Hippocampal formation (tissue), 2 donors: ENCODE results near the gene DCD.

ENCODE experiments used
- DNase-seq, 2 donors: peaks; one replicate each; lab custom pipeline; 2025; lab: John Stamatoyannopoulos, UW

DCD gene

DNA sequence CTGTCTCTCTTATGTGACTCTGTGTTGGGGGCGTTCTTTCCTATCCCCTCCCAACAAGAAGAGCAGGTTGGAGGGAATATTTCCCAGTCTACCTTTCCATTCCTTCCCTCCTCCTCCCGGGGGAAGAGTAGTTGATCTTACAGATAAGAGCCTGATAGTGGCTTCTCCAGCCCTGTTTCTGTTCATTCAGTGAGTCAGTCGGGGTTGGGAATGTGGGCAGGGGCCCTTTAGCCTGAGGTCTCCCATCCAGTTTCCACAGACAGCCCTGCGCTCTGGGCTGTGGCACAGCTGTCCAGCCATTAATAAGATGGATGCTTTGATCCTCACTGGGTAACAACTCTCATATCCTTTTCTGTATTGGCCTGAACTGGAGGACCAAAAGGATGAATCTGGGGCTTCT is 41.6 kb downstream of the DCD start:
- DNase-seq = no peak

DNA sequence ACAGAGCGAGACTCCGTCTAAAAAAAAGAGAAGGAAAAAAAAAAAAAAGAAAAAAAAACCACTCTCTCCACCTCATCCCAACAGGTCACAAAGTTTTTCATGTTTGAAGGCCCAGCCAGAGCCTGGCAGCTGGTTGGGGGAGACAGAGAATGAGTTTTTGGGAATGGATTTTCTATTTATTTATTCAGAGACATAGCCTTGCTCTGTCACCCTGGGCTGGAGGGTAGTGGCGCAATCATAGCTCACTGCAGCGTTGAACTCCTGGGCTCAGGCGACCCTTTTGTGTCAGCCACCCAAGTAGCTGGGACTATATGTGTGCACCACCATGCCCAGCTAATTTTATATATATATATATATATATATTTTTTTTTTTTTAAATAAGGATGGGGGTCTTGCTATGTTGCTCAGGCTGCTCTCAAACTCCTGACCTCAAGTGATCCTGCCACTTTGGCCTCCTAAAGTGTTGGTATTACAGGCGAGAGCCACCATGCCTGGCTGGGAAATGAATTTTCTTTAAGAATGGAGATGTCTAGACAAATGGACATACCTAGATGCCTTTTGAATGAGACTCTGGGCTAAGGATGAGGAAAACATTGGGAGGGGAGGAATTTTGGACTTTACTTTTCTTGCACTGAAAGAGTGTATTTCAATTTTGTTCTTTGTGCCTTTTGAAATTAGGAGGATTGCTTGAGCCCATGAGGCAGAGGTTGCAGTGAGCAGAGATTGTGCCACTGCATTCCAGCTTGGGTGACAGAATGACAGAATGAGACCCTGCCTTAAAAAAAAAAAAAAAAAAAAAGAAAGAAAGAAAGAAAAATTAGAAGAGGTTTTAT is 42.8 kb downstream of the DCD start:
- no peak for DNase-seq

DNA sequence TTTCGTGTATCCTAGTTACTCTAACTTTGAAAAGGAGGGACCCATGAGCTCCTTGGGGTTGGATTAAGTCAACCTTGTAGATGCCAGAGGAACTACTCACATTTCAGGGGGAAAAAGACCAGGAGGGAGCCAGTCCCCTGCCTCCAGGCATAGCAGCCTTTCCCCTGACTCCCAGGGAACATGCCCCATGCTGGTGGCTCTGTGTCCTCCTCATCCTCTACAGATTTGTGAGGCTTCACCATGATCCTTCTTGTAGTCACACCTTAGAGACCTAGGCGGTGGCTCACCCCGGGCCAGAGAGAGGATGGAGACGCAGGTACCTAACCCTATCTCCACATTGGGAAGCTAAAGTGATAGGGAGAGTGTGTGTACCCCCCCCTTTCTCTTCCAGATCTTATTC is 43.7 kb downstream of the DCD start:
- no peak for DNase-seq

DNA sequence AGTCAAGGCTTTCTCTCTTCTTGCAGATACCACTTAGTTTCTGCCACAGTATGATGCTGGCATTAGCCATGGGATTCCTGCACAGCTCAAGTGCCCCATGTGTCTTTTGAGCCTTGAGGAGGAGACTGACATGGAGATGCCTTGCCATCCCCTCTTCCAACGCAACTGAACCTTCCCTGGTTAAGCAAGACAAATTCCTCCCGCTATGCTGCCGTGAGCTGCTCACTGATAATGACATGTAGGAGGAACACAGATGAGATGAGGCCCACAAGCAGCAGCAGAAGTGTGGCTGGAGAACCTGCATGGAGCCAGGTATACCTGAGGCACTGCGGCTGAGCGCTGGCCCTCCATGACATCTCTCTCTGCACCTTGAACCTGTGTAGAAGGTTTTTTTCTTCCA is 44.3 kb downstream of the DCD start:
- DNase-seq = no peak

DNA sequence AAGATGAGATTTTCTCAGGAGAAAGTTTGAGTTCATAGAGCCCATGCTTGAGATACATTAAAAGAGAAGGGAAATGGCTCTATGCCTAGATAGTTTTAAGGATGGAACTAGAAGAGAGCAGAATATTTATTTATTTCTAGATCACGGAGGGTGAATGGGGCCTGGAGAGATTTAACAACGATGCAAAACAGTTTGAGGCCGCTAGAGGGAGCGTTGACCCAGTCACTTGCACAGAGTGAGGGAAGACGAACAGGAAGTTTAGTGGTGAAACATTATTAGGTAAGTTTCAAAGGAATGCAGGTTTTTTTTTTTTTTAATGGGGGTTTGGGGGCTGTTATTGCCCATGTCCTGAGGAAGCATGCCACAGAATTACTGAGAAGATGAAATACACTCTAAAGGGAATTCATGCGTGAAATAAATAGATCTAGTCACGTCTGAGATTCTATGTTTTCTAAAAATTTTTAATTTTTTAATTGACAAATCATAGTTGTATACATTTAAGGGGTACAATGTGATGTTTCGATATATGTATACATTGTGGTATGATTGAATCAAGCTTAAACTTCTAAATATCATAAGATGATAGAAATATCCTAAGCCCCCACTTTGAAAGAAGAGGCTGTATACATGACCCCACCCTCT is 44.9 kb downstream of the DCD start:
- peak; percentile 37 to 63 for DNase-seq

DNA sequence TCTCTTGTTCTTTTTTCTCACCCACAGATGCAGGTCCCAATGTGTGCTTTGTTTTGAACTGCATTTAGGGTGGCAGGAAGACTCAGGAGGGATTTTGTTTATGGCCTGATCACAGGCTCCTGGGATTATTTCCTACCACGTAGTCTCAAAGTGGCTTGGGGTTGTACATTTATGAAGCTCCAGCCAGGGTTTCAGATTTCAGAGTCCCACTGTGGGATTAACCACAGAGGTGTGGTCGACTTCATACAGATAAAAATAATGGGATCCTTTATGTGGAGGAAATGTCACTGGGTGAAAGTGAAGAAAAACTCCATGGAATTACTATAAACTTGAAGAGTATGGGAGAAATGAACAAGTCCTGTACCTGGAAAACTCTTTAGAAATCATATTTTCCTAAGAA is 45.5 kb downstream of the DCD start:
- no peak for DNase-seq

DNA sequence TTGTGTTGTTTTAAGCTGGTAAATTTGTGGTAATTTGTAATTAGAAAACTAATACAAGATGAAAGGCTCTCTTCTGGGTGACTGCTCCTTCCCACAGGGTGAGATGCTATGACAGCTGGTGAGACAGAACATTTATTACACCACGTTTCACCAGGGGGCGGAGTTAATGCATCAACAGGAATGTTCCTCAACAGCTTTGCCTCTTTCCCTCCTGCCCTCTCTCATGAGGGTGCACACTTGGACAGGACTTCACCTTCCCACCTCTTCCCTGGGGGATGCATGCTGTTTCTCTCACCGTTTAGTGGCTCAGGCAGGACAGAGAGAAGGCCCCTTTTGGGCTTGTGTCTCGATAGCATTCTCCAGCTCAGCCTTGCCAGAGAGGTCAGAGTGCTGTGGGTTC is 46.3 kb downstream of the DCD start:
- no peak for DNase-seq

DNA sequence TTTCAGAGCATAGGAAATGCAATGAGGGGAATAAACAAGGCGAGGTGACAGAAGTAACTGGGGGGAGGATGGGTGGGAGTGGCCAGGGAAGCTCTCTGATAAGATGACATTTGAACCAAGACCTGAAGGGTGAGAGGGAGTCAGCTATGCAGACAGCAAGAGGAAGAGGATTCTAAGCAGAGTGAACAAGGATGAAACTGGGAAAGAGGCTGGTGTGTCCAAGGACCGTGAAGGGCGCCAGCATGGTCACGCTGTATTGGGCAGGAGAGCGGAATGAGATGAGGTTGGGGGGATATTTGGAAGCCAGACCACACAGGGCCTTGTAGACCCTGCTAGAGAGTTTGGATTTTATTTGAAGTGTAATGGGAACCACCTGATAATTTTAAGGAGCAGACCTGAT is 49.2 kb downstream of the DCD start:
- no peak for DNase-seq

DNA sequence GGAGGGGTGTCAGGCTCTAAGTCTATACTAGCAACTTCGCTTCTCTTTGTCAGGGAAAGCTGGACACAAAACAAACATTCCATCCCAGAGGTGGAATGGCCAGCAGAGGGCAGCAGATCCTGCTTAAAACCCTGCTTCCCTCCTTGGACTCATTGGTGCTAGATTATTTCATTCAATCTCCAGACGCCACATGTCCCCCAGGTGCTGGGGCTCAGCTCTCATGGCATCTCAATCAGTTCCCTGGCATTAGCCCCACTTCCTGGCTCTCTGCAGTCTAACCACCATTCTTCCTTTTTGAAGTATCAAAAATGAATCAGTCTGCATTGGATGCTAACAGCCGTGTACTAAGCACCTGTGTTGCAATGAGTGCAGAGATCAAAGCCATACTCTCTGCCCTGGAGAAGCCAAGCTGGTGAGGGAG is 51.6 kb downstream of the DCD start:
- peak; percentile 37 to 47 for DNase-seq

DNA sequence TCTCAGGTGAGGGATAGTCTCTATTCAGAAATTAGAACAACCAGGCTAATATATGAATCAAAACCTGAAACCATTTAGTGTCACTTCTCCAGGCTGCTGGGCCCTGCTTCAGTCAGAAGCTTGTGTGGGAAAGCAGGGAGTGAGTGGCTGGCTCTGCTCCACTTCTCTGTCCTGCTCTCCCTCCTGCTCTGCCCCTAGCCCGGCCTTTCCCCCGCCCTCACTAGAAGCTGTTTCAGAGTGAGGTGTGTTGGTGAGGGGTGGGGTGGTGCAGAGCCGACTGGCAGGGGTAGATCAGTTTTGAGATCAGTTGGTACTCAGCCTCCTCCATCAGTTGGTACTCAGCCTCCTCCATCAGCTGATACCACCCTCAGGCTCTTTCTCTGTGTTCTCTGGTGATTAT is 52.7 kb downstream of the DCD start:
- no peak for DNase-seq
